Fibroblast of gingiva (primary cell): ENCODE results near the gene STAT5A.

Experiments
- DNase-seq: peaks from one replicate; pipeline ENCODE4 v3.0.0-alpha.2; 2011; ENCODE audit warnings: low read depth

STAT5A gene

GRCh38 chr17:42333053-42333452 is 44.8 kb downstream of the STAT5A start:
- no peak for DNase-seq

GRCh38 chr17:42334677-42335076 is 46.4 kb downstream of the STAT5A start:
- no peak for DNase-seq

- DNase-seq, result peak; percentile 71
These were observed 49.1 kb downstream of the STAT5A start for GRCh38 chr17:42337442-42337841.

GRCh38 chr17:42338427-42338985 is 50.2 kb downstream of the STAT5A start:
- no peak for DNase-seq

- no peak for DNase-seq
These were observed 50.9 kb downstream of the STAT5A start for GRCh38 chr17:42339221-42339620.

- no peak for DNase-seq
These were observed 52.4 kb downstream of the STAT5A start for GRCh38 chr17:42340691-42341127.

- DNase-seq, result no peak
These were observed 53.3 kb downstream of the STAT5A start for GRCh38 chr17:42341568-42341967.

GRCh38 chr17:42342242-42343008 is 54.1 kb downstream of the STAT5A start:
- peak; percentile 33 for DNase-seq

GRCh38 chr17:42345396-42346073 is 57.2 kb downstream of the STAT5A start:
- DNase-seq, result no peak

- DNase-seq, result no peak
These were observed 58.2 kb downstream of the STAT5A start for GRCh38 chr17:42346481-42346880.

GRCh38 chr17:42347198-42347597 is 58.9 kb downstream of the STAT5A start:
- DNase-seq, result peak; percentile 81

GRCh38 chr17:42347606-42348005 is 59.3 kb downstream of the STAT5A start:
- DNase-seq, result no peak

- DNase-seq, result no peak
These were observed 59.8 kb downstream of the STAT5A start for GRCh38 chr17:42348104-42348503.

GRCh38 chr17:42354956-42355843 is 66.9 kb downstream of the STAT5A start:
- peak; percentile 87 for DNase-seq

- DNase-seq, result no peak
These were observed 70.1 kb downstream of the STAT5A start for GRCh38 chr17:42358434-42358833.

GRCh38 chr17:42359133-42359532 is 70.8 kb downstream of the STAT5A start:
- no peak for DNase-seq

GRCh38 chr17:42360388-42360787 is 72.1 kb downstream of the STAT5A start:
- peak; percentile 55 for DNase-seq
